Heart right ventricle (tissue), 16 donors: ENCODE results near the gene HSPB9. TPM values are rescaled to one million over a fixed set of nuclear protein-coding genes. Genes with fewer than 3 reads are reported as not detected.

ENCODE experiments used
- ATAC-seq, 8 donors: fragments of 200-7000 bp; cut with Tn5 transposase; one replicate each; pipeline ENCODE4 v1.9.1; 2020; ENCODE audit warnings: mild to moderate bottlenecking in 8 of 8, moderate library complexity in 8 of 8, moderate number of reproducible peaks in 1 of 8
- DNase-seq, 2 donors: peaks; one replicate each; pipeline ENCODE4 v3.0.0-alpha.2; 2020
- H3K27ac ChIP-seq, 10 donors: fragments of 200-600 bp; sonication (generic) in 2 of 10; one replicate each; pipeline versions ENCODE4 v1.5.0 to v1.8.0; 2020 to 2022; ENCODE audit warnings: mild to moderate bottlenecking in 3 of 10
- H3K27me3 ChIP-seq, 7 donors: fragments of 200-600 bp; one replicate each; pipeline ENCODE4 v1.8.0; 2021 to 2022; ENCODE audit warnings: mild to moderate bottlenecking in 2 of 7
- H3K36me3 ChIP-seq, 9 donors: fragments of 200-600 bp; sonication (generic) in 1 of 9; one replicate each; pipeline versions ENCODE4 v1.5.0 to v1.8.0; 2020 to 2022; ENCODE audit warnings: mild to moderate bottlenecking in 2 of 9
- H3K4me1 ChIP-seq, 9 donors: fragments of 200-600 bp; sonication (generic) in 1 of 9; one replicate each; pipeline versions ENCODE4 v1.5.0 to v1.8.0; 2020 to 2022; ENCODE audit warnings: mild to moderate bottlenecking in 4 of 9
- H3K4me3 ChIP-seq, 10 donors: fragments of 200-600 bp; sonication (generic) in 2 of 10; one replicate each; pipeline versions ENCODE4 v1.5.0 to v1.8.0; 2020 to 2022; ENCODE audit warnings: mild to moderate bottlenecking in 7 of 10, moderate library complexity in 2 of 10
- H3K9me3 ChIP-seq, 11 donors: fragments of 200-600 bp in 10 of 11; sonication (generic) in 2 of 11; one replicate each; pipeline versions ENCODE4 v1.5.0 to v1.8.0; 2013 to 2022; ENCODE audit warnings: mild to moderate bottlenecking in 2 of 11, control low read depth in 1 of 11, moderate library complexity in 1 of 11
- CTCF ChIP-seq, 9 donors: fragments of 200-600 bp; sonication (generic) in 2 of 9; IDR thresholded peaks; one replicate each; pipeline versions ENCODE4 v1.5.0 to v1.8.0; 2021 to 2022; ENCODE audit warnings: antibody characterized with exemption in 9 of 9, mild to moderate bottlenecking in 5 of 9, moderate library complexity in 1 of 9
- WGBS, 2 donors: extraction: QIAGEN DNeasy Blood & Tissue Kit; methylation state at CpG; one replicate each; pipeline ENCODE4 v1.1.7; 2013; ENCODE audit warnings: inconsistent platforms in 1 of 2; 5-methylcytosine and 5-hydroxymethylcytosine counted together
- intact Hi-C, 10 donors: fragments of 100-400 bp; cut with DNase I; formaldehyde crosslinking; loops; one replicate each; pipeline versions ENCODE4 v1.11.1 to v1.14.2; 2022
- polyA plus RNA-seq, 2 donors: library from polyadenylated mRNA; stranded (reverse); fragments of 200-250 nt; gene quantifications; one replicate each; pipeline ENCODE4 v1.2.3, GENCODE V29; 2013
- total RNA-seq, 10 donors: library from RNA; stranded (reverse); fragmentation: NEBNext Ultra II Directional in 3 of 10; extraction: Animal tissue kit (Norgen Biotek cat#: 25700) in 3 of 10; gene quantifications; one replicate each; pipeline versions ENCODE4 v1.2.1 to v1.2.4, GENCODE V29; 2021 to 2023
- donor health status: Arrhythmogenic right ventricular cardiomyopathy.
- donor health status: ischemic (EF 13 %, LVEDD 7.1; RV severe dilation, severe dysfunction).
- donor health status: healthy with polysubstance abuse.
- donor health status: DM: no; HTN: yes; CAD: no.
- donor health status: DM: no; HTN: no; CAD: no.
- donor health status: ischemic (EF 25% LVEDD 6.9; RV normal size, moderate dysfunction).
- donor health status: ischemic (EF 25% LVEDD 5.7; RV mildly dilated, moderate dysfunction).
- donor health status: healthy.
- donor health status: DM: yes; HTN: yes; CAD: no.
- donor health status: Ischemic cardiomyopathy.
- donor health status: ischemic (EF 35%, LVEDD 5.7; RV mildly dilated, moderate dysfunction).
- donor health status: nonischemic (EF 11% LVEDD 7.7; RV severe dilation, severe dysfunction).
- donor health status: DM: yes; HTN: yes; CAD: no.
- donor health status: PGD.
- donor health status: ischemic (EF 29% LVEDD 5.4; RV normal size, mild dysfunction).
- donor health status: nonischemic (EF 23%, LVEDD 6.1; RV moderate dilation, normal function).

Gene HSPB9
- total and polyA plus RNA-seq, 12 donors, result 0.01 to 0.29 (median 0.23) TPM; not detected in 9

GRCh38 chr17:42153919-42154742 lies 31.5 kb downstream of the HSPB9 start:
- intact Hi-C loops, result no loop called here

GRCh38 chr17:42155614-42156045 lies 33.0 kb downstream of the HSPB9 start:
- Histone ChIP-seq H3K4me1 (peaks cover 8 to 44% (median 31%) of the 10 kb centered on the region in 9 donors), H3K27me3 (no peaks in the 10 kb centered on the region), H3K36me3 (peaks cover 0 to 18% (median 0%) of the 10 kb centered on the region in 9 donors), H3K4me3 (peak overlapping the region; percentile 5 to 100 (median 86)), H3K27ac (peak overlapping the region in 9 of 10 donors; percentile 55 to 97 (median 69)), H3K9me3 (peaks cover 0 to 4% (median 0%) of the 10 kb centered on the region in 11 donors)
- WGBS, 2 donors, result 24 to 29% methylated on average over 17 of the region's 17 CpGs
- no peak for DNase-seq
- no peak for ATAC-seq
- intact Hi-C loops, result no loop called here
- TF ChIP-seq CTCF (IDR thresholded peaks at IDR 0.05), result no peak

More at GRCh38 chr17:42153919-42154742, 31.5 kb downstream of the HSPB9 start:
- no peak for ATAC-seq
- Histone ChIP-seq H3K27me3 (no peaks in the 10 kb centered on the region), H3K36me3 (peaks cover 0 to 33% (median 0%) of the 10 kb centered on the region in 9 donors), H3K27ac (peak overlapping the region; percentile 57 to 97 (median 86)), H3K9me3 (peaks cover 0 to 4% (median 0%) of the 10 kb centered on the region in 11 donors), H3K4me1 (peaks cover 8 to 59% (median 31%) of the 10 kb centered on the region in 9 donors), H3K4me3 (peak overlapping the region; percentile 69 to 100 (median 86))
- DNase-seq, result no peak
- WGBS, 2 donors, result 4 to 6% methylated on average over 15 of the region's 15 CpGs
- no peak for TF ChIP-seq CTCF (IDR thresholded peaks at IDR 0.05)

GRCh38 chr17:42159796-42160530 lies 37.4 kb downstream of the HSPB9 start:
- DNase-seq (no peak), ATAC-seq (no peak)
- Histone ChIP-seq H3K4me3 (no peak overlapping the region), H3K4me1 (peaks cover 0 to 17% (median 3%) of the 10 kb centered on the region in 9 donors), H3K9me3 (peaks cover 0 to 4% (median 0%) of the 10 kb centered on the region in 11 donors), H3K27me3 (no peaks in the 10 kb centered on the region), H3K27ac (no peak overlapping the region), H3K36me3 (no peaks in the 10 kb centered on the region)
- intact Hi-C loops, result no loop called here
- no peak for TF ChIP-seq CTCF (IDR thresholded peaks at IDR 0.05)
- 76 to 82% methylated on average over 14 of the region's 14 CpGs for WGBS, 2 donors

GRCh38 chr17:42160531-42160910 lies 37.9 kb downstream of the HSPB9 start:
- 81 to 86% methylated on average over 7 of the region's 7 CpGs for WGBS, 2 donors
- no peaks in the 10 kb centered on the region for H3K36me3 ChIP-seq
- intact Hi-C loops, result no loop called here
- DNase-seq (no peak), ATAC-seq (no peak)
- H3K4me1 ChIP-seq, result peaks cover 0 to 13% (median 2%) of the 10 kb centered on the region in 9 donors
- no peak overlapping the region for H3K27ac ChIP-seq
- no peak for TF ChIP-seq CTCF (IDR thresholded peaks at IDR 0.05)
- no peak overlapping the region for H3K4me3 ChIP-seq
- H3K27me3 ChIP-seq, result no peaks in the 10 kb centered on the region
- H3K9me3 ChIP-seq, result peaks cover 0 to 2% (median 0%) of the 10 kb centered on the region in 11 donors
